Psoas muscle (tissue), 8 donors: ENCODE measurements around the gene RASSF1. TPM values are rescaled to one million over a fixed set of nuclear protein-coding genes. Genes with fewer than 3 reads are reported as not detected.

ENCODE experiments used
- ATAC-seq, 4 donors: fragments of 200-7000 bp; cut with Tn5 transposase; one replicate each; pipeline ENCODE4 v1.9.1; 2020; ENCODE audit warnings: moderate library complexity in 3 of 4, mild to moderate bottlenecking in 2 of 4
- DNase-seq, 2 donors: peaks; one replicate each; pipeline ENCODE4 v3.0.0-alpha.2; 2020
- H3K27ac ChIP-seq: fragments of 200-600 bp; one replicate; pipeline ENCODE4 v1.8.0; 2022
- H3K27me3 ChIP-seq, 3 donors: fragments of 200-600 bp in 1 of 3; one replicate each; pipeline versions ENCODE4 v1.6.1 to v1.8.0; 2013 to 2022; ENCODE audit warnings: low read length in 2 of 3, mild to moderate bottlenecking in 2 of 3, moderate library complexity in 1 of 3; ENCODE audit not compliant: insufficient read depth in 3 of 3
- H3K36me3 ChIP-seq, 2 donors: fragments of 200-600 bp in 1 of 2; one replicate each; pipeline versions ENCODE4 v1.6.1 to v1.8.0; 2013 to 2022; ENCODE audit warnings: low read depth in 1 of 2, mild to moderate bottlenecking in 1 of 2, moderate library complexity in 1 of 2; ENCODE audit not compliant: insufficient read depth in 1 of 2
- H3K4me1 ChIP-seq: fragments of 200-600 bp; one replicate; pipeline ENCODE4 v1.8.0; 2022
- H3K4me3 ChIP-seq: fragments of 200-600 bp; one replicate; pipeline ENCODE4 v1.8.0; 2022; ENCODE audit warnings: mild to moderate bottlenecking
- H3K9me3 ChIP-seq: fragments of 200-600 bp; one replicate; pipeline ENCODE4 v1.8.0; 2022
- CTCF ChIP-seq: fragments of 200-600 bp; IDR thresholded peaks from one replicate; pipeline ENCODE4 v1.8.0; 2022; ENCODE audit warnings: antibody characterized with exemption
- WGBS, 3 donors: extraction: QIAGEN DNeasy Blood & Tissue Kit; methylation state at CpG; one replicate each; pipeline versions ENCODE4 v1.1.6 to v1.1.7; 2013; 5-methylcytosine and 5-hydroxymethylcytosine counted together
- intact Hi-C, 2 donors: fragments of 100-400 bp; cut with DNase I; formaldehyde crosslinking; loops; one replicate each; pipeline versions ENCODE4 v1.11.0 to v1.14.2; 2022
- polyA plus RNA-seq, 3 donors: library from polyadenylated mRNA; stranded (reverse); fragments of 200-250 nt; gene quantifications; one replicate each; pipeline ENCODE4 v1.2.3, GENCODE V29; 2013
- total RNA-seq, 4 donors: library from RNA; stranded (reverse); fragmentation: NEBNext Ultra II Directional in 2 of 4; extraction: Animal tissue kit (Norgen Biotek cat#: 25700) in 2 of 4; gene quantifications; one replicate each; pipeline versions ENCODE4 v1.2.1 to v1.2.4, GENCODE V29; 2021 to 2023
- donor health status: healthy with polysubstance abuse.
- donor health status: DM: no; HTN: no; CAD: no; lungs with moderate emphysema.
- donor health status: Bipolar disorder and iron deficiency.
- donor health status: healthy.
- donor health status: DM: yes; HTN: yes; CAD: no.
- donor health status: DM: no; HTN: no; CAD: no.
- donor health status: DM: no; HTN: no; CAD: no.
- donor health status: DM: yes; HTN: yes; CAD: no.

Gene RASSF1
- total and polyA plus RNA-seq, 7 donors = 10.1 to 84.5 (median 24.2) TPM

GRCh38 chr3:50373146-50374051, 32.8 kb upstream of the RASSF1 start:
- WGBS, 3 donors = 66 to 69% (median 67%) methylated on average over 12 of the region's 12 CpGs
- no peak overlapping the region for H3K27ac ChIP-seq
- intact Hi-C loops = no loop called here

GRCh38 chr3:50372349-50372748, 31.7 kb upstream of the RASSF1 start:
- intact Hi-C loops = no loop called here
- no peaks in the 10 kb centered on the region for H3K4me1 ChIP-seq
- 71 to 74% (median 73%) methylated on average over 8 of the region's 8 CpGs for WGBS, 3 donors

More at GRCh38 chr3:50373146-50374051, 32.8 kb upstream of the RASSF1 start:
- TF ChIP-seq CTCF = no peak
- no peaks in the 10 kb centered on the region for H3K9me3 ChIP-seq
- DNase-seq (no peak), ATAC-seq (no peak)
- H3K4me1 ChIP-seq = no peaks in the 10 kb centered on the region
- peaks cover 0 to 3% (median 0%) of the 10 kb centered on the region in 3 donors for H3K27me3 ChIP-seq
- H3K4me3 ChIP-seq = no peak overlapping the region
- H3K36me3 ChIP-seq = no peaks in the 10 kb centered on the region

GRCh38 chr3:50371133-50371685, 30.6 kb upstream of the RASSF1 start:
- Histone ChIP-seq H3K36me3 (no peaks in the 10 kb centered on the region), H3K4me1 (no peaks in the 10 kb centered on the region), H3K4me3 (no peak overlapping the region), H3K9me3 (no peaks in the 10 kb centered on the region), H3K27me3 (peaks cover 0 to 3% (median 0%) of the 10 kb centered on the region in 3 donors), H3K27ac (no peak overlapping the region)
- TF ChIP-seq CTCF = no peak
- DNase-seq (no peak), ATAC-seq (no peak)
- intact Hi-C loops = no loop called here
- WGBS, 3 donors = 80 to 93% (median 84%) methylated on average over 3 of the region's 3 CpGs

More at GRCh38 chr3:50372349-50372748, 31.7 kb upstream of the RASSF1 start:
- TF ChIP-seq CTCF = no peak
- Histone ChIP-seq H3K27me3 (peaks cover 0 to 3% (median 0%) of the 10 kb centered on the region in 3 donors), H3K4me3 (no peak overlapping the region), H3K9me3 (no peaks in the 10 kb centered on the region), H3K36me3 (no peaks in the 10 kb centered on the region), H3K27ac (no peak overlapping the region)
- no peak for DNase-seq
- no peak for ATAC-seq

- ATAC-seq (no peak), DNase-seq (no peak)
- no peaks in the 10 kb centered on the region for H3K36me3 ChIP-seq
- peaks cover 0 to 3% (median 0%) of the 10 kb centered on the region in 3 donors for H3K27me3 ChIP-seq
- WGBS, 3 donors = 47 to 65% (median 58%) methylated on average over 14 of the region's 14 CpGs
- H3K9me3 ChIP-seq = no peaks in the 10 kb centered on the region
- no peak overlapping the region for H3K27ac ChIP-seq
- no peak overlapping the region for H3K4me3 ChIP-seq
- intact Hi-C loops = no loop called here
- TF ChIP-seq CTCF = no peak
- H3K4me1 ChIP-seq = no peaks in the 10 kb centered on the region
Measured at GRCh38 chr3:50370594-50370993, 30.0 kb upstream of the RASSF1 start.
